ENCODE measurements around the gene GPR108.

DNA sequence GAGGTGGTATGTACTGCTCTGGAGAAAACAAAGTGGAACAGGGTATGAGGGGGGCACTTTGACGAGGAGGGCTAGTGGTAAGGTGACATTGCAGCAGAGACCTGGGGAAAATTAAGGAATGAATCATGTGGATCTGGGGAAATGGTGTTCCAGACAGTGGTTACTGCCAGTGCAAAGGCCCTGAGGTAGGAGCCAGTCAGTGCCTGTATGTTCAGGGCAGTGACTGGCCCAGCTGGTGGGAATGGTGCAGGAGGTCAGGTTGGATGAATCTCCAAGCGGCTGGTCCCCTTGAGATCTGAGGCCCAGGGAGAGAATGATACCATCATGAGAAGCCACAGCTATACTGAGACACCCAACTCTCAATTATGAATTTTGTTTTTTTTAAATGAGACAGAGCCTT is 40.1 kb upstream of the GPR108 start:
- TF ChIP-seq, protein P1, sequence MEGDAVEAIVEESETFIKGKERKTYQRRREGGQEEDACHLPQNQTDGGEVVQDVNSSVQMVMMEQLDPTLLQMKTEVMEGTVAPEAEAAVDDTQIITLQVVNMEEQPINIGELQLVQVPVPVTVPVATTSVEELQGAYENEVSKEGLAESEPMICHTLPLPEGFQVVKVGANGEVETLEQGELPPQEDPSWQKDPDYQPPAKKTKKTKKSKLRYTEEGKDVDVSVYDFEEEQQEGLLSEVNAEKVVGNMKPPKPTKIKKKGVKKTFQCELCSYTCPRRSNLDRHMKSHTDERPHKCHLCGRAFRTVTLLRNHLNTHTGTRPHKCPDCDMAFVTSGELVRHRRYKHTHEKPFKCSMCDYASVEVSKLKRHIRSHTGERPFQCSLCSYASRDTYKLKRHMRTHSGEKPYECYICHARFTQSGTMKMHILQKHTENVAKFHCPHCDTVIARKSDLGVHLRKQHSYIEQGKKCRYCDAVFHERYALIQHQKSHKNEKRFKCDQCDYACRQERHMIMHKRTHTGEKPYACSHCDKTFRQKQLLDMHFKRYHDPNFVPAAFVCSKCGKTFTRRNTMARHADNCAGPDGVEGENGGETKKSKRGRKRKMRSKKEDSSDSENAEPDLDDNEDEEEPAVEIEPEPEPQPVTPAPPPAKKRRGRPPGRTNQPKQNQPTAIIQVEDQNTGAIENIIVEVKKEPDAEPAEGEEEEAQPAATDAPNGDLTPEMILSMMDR (IDR thresholded peaks at IDR 0.05), result no peak
- TF ChIP-seq EP300 (IDR thresholded peaks at IDR 0.05) (no peak), POLR2A (IDR thresholded peaks at IDR 0.05) (no peak)
